Gastroesophageal sphincter (tissue), 4 donors: Measurements from ENCODE around the gene TFR2. TPM values are rescaled to one million over a fixed set of nuclear protein-coding genes. Genes with fewer than 3 reads are reported as not detected.

Experiments
- ATAC-seq: fragments of 150-250 bp; one replicate; pipeline ENCODE4 v1.9.1; 2016; ENCODE audit warnings: mild to moderate bottlenecking, moderate library complexity
- H3K27ac ChIP-seq, 4 donors: fragments of 200-600 bp; sonication (generic) in 3 of 4; 1 replicate in 3 of 4; 2 replicates in 1 of 4; pipeline ENCODE4 v1.5.1; 2016 to 2019
- H3K27me3 ChIP-seq: fragments of 200-600 bp; sonication (generic); one replicate; pipeline ENCODE4 v1.5.1; 2019
- H3K36me3 ChIP-seq, 2 donors: fragments of 200-600 bp; sonication (generic); one replicate each; pipeline ENCODE4 v1.5.1; 2019; ENCODE audit warnings: control low read depth in 1 of 2
- H3K4me1 ChIP-seq, 3 donors: fragments of 200-600 bp; sonication (generic); 1 replicate in 2 of 3; 2 replicates in 1 of 3; pipeline ENCODE4 v1.5.1; 2016 to 2019; ENCODE audit warnings: control low read depth in 2 of 3
- H3K4me3 ChIP-seq, 2 donors: fragments of 200-600 bp; sonication (generic); one replicate each; pipeline ENCODE4 v1.5.1; 2019; ENCODE audit warnings: mild to moderate bottlenecking in 1 of 2, moderate library complexity in 1 of 2
- H3K9me3 ChIP-seq, 3 donors: fragments of 200-600 bp; sonication (generic); one replicate each; pipeline ENCODE4 v1.5.1; 2017 to 2019; ENCODE audit warnings: control low read depth in 2 of 3
- EP300 ChIP-seq: sonication (generic); formaldehyde crosslinking; IDR thresholded peaks from one replicate; pipeline ENCODE4 v1.6.1; 2017; ENCODE audit warnings: antibody characterized with exemption, mild to moderate bottlenecking
- POLR2A ChIP-seq, 2 donors: fragments of 450-650 bp; IDR thresholded peaks; one replicate each; pipeline ENCODE4 v1.6.1; 2017; ENCODE audit warnings: antibody characterized with exemption in 2 of 2, mild to moderate bottlenecking in 2 of 2, moderate library complexity in 1 of 2
- POLR2AphosphoS5 ChIP-seq: sonication (generic); formaldehyde crosslinking; IDR thresholded peaks from one replicate; pipeline ENCODE4 v1.6.1; 2017; ENCODE audit warnings: antibody characterized with exemption
- WGBS, 2 donors: methylation state at CpG; one replicate each; pipeline ENCODE4 v1.1.5; 2018; ENCODE audit warnings: low coverage in 1 of 2; 5-methylcytosine and 5-hydroxymethylcytosine counted together
- total RNA-seq, 4 donors: library from RNA; depleted of rRNA; stranded (reverse); fragments of >200 nt; gene quantifications; one replicate each; pipeline ENCODE4 v1.1.0, GENCODE V29; 2016
- TF ChIP-seq, protein P1 (sequence below), 4 experiments: fragments of 200-600 bp in 2 of 4; fragments of 450-650 bp in 2 of 4; sonication (generic) in 1 of 4; IDR thresholded peaks; one replicate each; pipeline ENCODE4 v1.5.1; 2017 to 2019; ENCODE audit warnings: antibody characterized with exemption in 4 of 4, mild to moderate bottlenecking in 2 of 4, moderate library complexity in 2 of 4

Gene TFR2
- total RNA-seq, 4 donors from 2014 or later: 1.6 TPM; not detected in 3

DNA sequence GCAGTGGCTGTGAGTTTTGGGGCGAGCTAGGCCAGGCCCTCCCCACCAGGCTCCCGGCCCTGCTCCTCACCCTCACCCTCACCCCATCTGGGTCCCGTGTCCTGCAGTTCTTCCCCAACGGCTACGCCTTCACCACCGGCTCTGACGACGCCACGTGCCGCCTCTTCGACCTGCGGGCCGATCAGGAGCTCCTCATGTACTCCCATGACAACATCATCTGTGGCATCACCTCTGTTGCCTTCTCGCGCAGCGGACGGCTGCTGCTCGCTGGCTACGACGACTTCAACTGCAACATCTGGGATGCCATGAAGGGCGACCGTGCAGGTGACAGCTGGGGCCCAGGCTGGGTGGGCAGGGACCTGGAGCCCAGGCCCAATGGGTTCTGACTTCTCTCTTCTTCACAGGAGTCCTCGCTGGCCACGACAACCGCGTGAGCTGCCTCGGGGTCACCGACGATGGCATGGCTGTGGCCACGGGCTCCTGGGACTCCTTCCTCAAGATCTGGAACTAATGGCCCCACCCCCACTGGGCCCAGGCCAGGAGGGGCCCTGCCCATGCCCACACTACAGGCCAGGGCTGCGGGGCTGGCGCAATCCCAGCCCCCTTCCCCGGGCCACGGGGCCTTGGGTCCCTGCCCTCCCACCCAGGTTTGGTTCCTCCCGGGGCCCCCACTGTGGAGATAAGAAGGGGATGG is 37.1 kb upstream of the TFR2 start:
- 70% methylated on average over 8 of the region's 35 CpGs; no CpG with 5 or more reads in 1 of the 2 donors for WGBS, 2 donors
- ATAC-seq: no peak

DNA sequence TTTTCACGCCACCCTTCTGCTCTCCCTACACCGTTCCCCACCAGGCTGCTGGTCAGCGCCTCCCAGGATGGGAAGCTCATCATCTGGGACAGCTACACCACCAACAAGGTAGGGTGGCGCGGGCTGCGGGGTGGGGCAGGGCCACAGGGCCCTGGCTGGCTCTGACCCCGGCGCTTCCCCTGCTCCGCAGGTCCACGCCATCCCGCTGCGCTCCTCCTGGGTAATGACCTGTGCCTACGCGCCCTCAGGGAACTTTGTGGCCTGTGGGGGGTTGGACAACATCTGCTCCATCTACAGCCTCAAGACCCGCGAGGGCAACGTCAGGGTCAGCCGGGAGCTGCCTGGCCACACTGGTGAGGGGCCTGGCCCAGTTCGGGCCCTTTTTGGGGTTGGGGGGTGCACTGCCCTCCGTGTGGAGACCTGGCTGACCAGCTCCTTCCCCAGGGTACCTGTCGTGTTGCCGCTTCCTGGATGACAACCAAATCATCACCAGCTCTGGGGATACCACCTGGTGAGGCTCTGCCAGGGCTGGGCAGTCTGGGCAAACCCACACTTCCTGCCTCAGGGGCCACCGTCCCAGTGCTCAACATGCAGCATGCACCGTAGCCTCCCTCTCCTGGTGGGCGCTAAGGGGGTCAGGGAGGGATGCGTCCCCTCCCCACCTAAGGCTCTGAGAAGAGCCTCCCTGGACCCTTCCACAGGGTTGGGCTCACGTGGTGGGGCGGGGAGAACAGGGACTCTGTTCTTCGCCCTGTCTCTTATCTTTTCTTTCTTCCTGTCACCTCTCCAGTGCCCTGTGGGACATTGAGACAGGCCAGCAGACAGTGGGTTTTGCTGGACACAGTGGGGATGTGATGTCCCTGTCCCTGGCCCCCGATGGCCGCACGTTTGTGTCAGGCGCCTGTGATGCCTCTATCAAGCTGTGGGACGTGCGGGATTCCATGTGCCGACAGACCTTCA is 36.2 kb upstream of the TFR2 start:
- WGBS, 2 donors: 74 to 83% methylated on average over 5 to 6 of the region's 36 CpGs
- H3K9me3 ChIP-seq: no peaks in the 10 kb centered on the region
- TF ChIP-seq POLR2A (IDR thresholded peaks at IDR 0.05) (no peak), POLR2AphosphoS5 (no peak), EP300 (no peak)
- TF ChIP-seq, protein P1, sequence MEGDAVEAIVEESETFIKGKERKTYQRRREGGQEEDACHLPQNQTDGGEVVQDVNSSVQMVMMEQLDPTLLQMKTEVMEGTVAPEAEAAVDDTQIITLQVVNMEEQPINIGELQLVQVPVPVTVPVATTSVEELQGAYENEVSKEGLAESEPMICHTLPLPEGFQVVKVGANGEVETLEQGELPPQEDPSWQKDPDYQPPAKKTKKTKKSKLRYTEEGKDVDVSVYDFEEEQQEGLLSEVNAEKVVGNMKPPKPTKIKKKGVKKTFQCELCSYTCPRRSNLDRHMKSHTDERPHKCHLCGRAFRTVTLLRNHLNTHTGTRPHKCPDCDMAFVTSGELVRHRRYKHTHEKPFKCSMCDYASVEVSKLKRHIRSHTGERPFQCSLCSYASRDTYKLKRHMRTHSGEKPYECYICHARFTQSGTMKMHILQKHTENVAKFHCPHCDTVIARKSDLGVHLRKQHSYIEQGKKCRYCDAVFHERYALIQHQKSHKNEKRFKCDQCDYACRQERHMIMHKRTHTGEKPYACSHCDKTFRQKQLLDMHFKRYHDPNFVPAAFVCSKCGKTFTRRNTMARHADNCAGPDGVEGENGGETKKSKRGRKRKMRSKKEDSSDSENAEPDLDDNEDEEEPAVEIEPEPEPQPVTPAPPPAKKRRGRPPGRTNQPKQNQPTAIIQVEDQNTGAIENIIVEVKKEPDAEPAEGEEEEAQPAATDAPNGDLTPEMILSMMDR (IDR thresholded peaks at IDR 0.05): no peak
- ATAC-seq: no peak
- peaks cover 0 to 63% (median 24%) of the 10 kb centered on the region in 3 donors for H3K4me1 ChIP-seq
- H3K4me3 ChIP-seq: no peak overlapping the region
- H3K27ac ChIP-seq: peak overlapping the region in 3 of 4 donors; percentile 54 to 99 (median 97)
- H3K36me3 ChIP-seq: peaks cover 0 to 61% of the 10 kb centered on the region in 2 donors
- H3K27me3 ChIP-seq: no peaks in the 10 kb centered on the region

More for the DNA sequence above, 37.1 kb upstream of the TFR2 start:
- Histone ChIP-seq H3K9me3 (no peaks in the 10 kb centered on the region), H3K27ac (peak overlapping the region in 3 of 4 donors; percentile 54 to 99 (median 76)), H3K4me3 (no peak overlapping the region), H3K36me3 (peaks cover 0 to 69% of the 10 kb centered on the region in 2 donors), H3K27me3 (no peaks in the 10 kb centered on the region), H3K4me1 (peaks cover 0 to 58% (median 24%) of the 10 kb centered on the region in 3 donors)
- TF ChIP-seq POLR2A (IDR thresholded peaks at IDR 0.05) (no peak), POLR2AphosphoS5 (peak; percentile 38), EP300 (no peak)
- TF ChIP-seq, protein P1 (IDR thresholded peaks at IDR 0.05): no peak

GRCh38 chr7:100676501-100677306 is 35.4 kb upstream of the TFR2 start:
- H3K27ac ChIP-seq: peak overlapping the region; percentile 86 to 99 (median 98)
- whole genome bisulfite sequencing, 2 donors: 60% methylated on average over 8 of the region's 23 CpGs; no CpG with 5 or more reads in 1 of the 2 donors
- H3K9me3 ChIP-seq: no peaks in the 10 kb centered on the region
- peaks cover 0 to 52% of the 10 kb centered on the region in 2 donors for H3K36me3 ChIP-seq
- no peaks in the 10 kb centered on the region for H3K27me3 ChIP-seq
- H3K4me3 ChIP-seq: peak overlapping the region in 1 of 2 donors; percentile 97
- no peak for ATAC-seq
- TF ChIP-seq, protein P1 (IDR thresholded peaks at IDR 0.05): no peak
- no peak for TF ChIP-seq POLR2AphosphoS5
- TF ChIP-seq EP300: no peak
- TF ChIP-seq POLR2A (IDR thresholded peaks at IDR 0.05): no peak
- H3K4me1 ChIP-seq: peaks cover 0 to 63% (median 24%) of the 10 kb centered on the region in 3 donors

DNA sequence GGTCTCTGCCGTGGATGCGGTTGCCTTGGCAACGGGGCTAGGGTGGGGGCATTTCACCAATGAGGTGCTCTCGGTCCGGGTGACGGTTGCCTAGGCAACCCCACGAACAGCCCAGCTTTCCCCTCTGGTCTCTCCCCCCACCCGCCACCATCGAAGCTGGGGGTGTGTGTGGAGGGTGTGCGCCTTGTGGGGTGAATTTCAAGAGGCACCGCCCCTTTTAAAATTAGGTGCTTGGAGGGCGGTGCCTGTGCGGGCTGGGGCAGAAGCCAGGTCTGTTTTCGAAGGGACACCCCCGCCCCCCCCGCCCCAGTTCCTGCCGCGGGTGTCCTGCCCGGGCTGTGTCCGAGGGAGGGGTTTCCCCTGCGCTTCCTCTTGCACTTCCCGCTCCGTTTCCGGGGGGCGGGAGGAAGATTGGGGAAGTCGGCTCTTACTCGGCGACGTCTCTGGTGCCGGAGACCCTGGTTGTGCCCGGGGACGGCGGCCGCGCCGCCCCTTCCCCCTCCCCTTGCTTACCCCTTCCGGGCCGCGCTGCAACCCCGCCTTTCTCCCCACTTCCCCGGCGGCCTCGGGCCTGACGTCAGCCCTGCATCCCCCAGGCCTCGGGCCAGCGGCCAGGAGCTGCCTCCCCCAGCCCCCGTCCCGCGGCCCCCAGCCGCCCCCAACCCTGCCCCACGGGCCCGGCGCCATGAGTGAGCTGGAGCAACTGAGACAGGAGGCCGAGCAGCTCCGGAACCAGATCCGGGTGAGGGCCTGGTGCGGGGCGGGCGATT is 34.4 kb upstream of the TFR2 start:
- peaks cover 0 to 59% (median 24%) of the 10 kb centered on the region in 3 donors for H3K4me1 ChIP-seq
- 0% methylated on average over 6 of the region's 59 CpGs; no CpG with 5 or more reads in 1 of the 2 donors for WGBS, 2 donors

More for the DNA sequence above, 34.4 kb upstream of the TFR2 start:
- TF ChIP-seq POLR2A (IDR thresholded peaks at IDR 0.05): peak in 1 of 2 donors; percentile 14
- no peak for TF ChIP-seq POLR2AphosphoS5
- H3K27me3 ChIP-seq: no peaks in the 10 kb centered on the region
- H3K4me3 ChIP-seq: peak overlapping the region; percentile 73 to 97
- H3K27ac ChIP-seq: peak overlapping the region; percentile 86 to 99 (median 98)
- peak; percentile 19 for ATAC-seq
- no peaks in the 10 kb centered on the region for H3K9me3 ChIP-seq
- peaks cover 0 to 42% of the 10 kb centered on the region in 2 donors for H3K36me3 ChIP-seq
